Heart right ventricle (tissue), 16 donors: ENCODE results near the gene PINK1. TPM values are rescaled to one million over a fixed set of nuclear protein-coding genes. Genes with fewer than 3 reads are reported as not detected.

ENCODE experiments used
- ATAC-seq, 8 donors: fragments of 200-7000 bp; cut with Tn5 transposase; one replicate each; pipeline ENCODE4 v1.9.1; 2020; ENCODE audit warnings: mild to moderate bottlenecking in 8 of 8, moderate library complexity in 8 of 8, moderate number of reproducible peaks in 1 of 8
- DNase-seq, 2 donors: peaks; one replicate each; pipeline ENCODE4 v3.0.0-alpha.2; 2020
- H3K27ac ChIP-seq, 10 donors: fragments of 200-600 bp; sonication (generic) in 2 of 10; one replicate each; pipeline versions ENCODE4 v1.5.0 to v1.8.0; 2020 to 2022; ENCODE audit warnings: mild to moderate bottlenecking in 3 of 10
- H3K27me3 ChIP-seq, 7 donors: fragments of 200-600 bp; one replicate each; pipeline ENCODE4 v1.8.0; 2021 to 2022; ENCODE audit warnings: mild to moderate bottlenecking in 2 of 7
- H3K36me3 ChIP-seq, 9 donors: fragments of 200-600 bp; sonication (generic) in 1 of 9; one replicate each; pipeline versions ENCODE4 v1.5.0 to v1.8.0; 2020 to 2022; ENCODE audit warnings: mild to moderate bottlenecking in 2 of 9
- H3K4me1 ChIP-seq, 9 donors: fragments of 200-600 bp; sonication (generic) in 1 of 9; one replicate each; pipeline versions ENCODE4 v1.5.0 to v1.8.0; 2020 to 2022; ENCODE audit warnings: mild to moderate bottlenecking in 4 of 9
- H3K4me3 ChIP-seq, 10 donors: fragments of 200-600 bp; sonication (generic) in 2 of 10; one replicate each; pipeline versions ENCODE4 v1.5.0 to v1.8.0; 2020 to 2022; ENCODE audit warnings: mild to moderate bottlenecking in 7 of 10, moderate library complexity in 2 of 10
- H3K9me3 ChIP-seq, 11 donors: fragments of 200-600 bp in 10 of 11; sonication (generic) in 2 of 11; one replicate each; pipeline versions ENCODE4 v1.5.0 to v1.8.0; 2013 to 2022; ENCODE audit warnings: mild to moderate bottlenecking in 2 of 11, control low read depth in 1 of 11, moderate library complexity in 1 of 11
- CTCF ChIP-seq, 9 donors: fragments of 200-600 bp; sonication (generic) in 2 of 9; IDR thresholded peaks; one replicate each; pipeline versions ENCODE4 v1.5.0 to v1.8.0; 2021 to 2022; ENCODE audit warnings: antibody characterized with exemption in 9 of 9, mild to moderate bottlenecking in 5 of 9, moderate library complexity in 1 of 9
- WGBS, 2 donors: extraction: QIAGEN DNeasy Blood & Tissue Kit; methylation state at CpG; one replicate each; pipeline ENCODE4 v1.1.7; 2013; ENCODE audit warnings: inconsistent platforms in 1 of 2; 5-methylcytosine and 5-hydroxymethylcytosine counted together
- intact Hi-C, 10 donors: fragments of 100-400 bp; cut with DNase I; formaldehyde crosslinking; loops; one replicate each; pipeline versions ENCODE4 v1.11.1 to v1.14.2; 2022
- polyA plus RNA-seq, 2 donors: library from polyadenylated mRNA; stranded (reverse); fragments of 200-250 nt; gene quantifications; one replicate each; pipeline ENCODE4 v1.2.3, GENCODE V29; 2013
- total RNA-seq, 10 donors: library from RNA; stranded (reverse); fragmentation: NEBNext Ultra II Directional in 3 of 10; extraction: Animal tissue kit (Norgen Biotek cat#: 25700) in 3 of 10; gene quantifications; one replicate each; pipeline versions ENCODE4 v1.2.1 to v1.2.4, GENCODE V29; 2021 to 2023
- donor health status: Arrhythmogenic right ventricular cardiomyopathy.
- donor health status: ischemic (EF 13 %, LVEDD 7.1; RV severe dilation, severe dysfunction).
- donor health status: healthy with polysubstance abuse.
- donor health status: DM: no; HTN: yes; CAD: no.
- donor health status: DM: no; HTN: no; CAD: no.
- donor health status: ischemic (EF 25% LVEDD 6.9; RV normal size, moderate dysfunction).
- donor health status: ischemic (EF 25% LVEDD 5.7; RV mildly dilated, moderate dysfunction).
- donor health status: healthy.
- donor health status: DM: yes; HTN: yes; CAD: no.
- donor health status: Ischemic cardiomyopathy.
- donor health status: ischemic (EF 35%, LVEDD 5.7; RV mildly dilated, moderate dysfunction).
- donor health status: nonischemic (EF 11% LVEDD 7.7; RV severe dilation, severe dysfunction).
- donor health status: DM: yes; HTN: yes; CAD: no.
- donor health status: PGD.
- donor health status: ischemic (EF 29% LVEDD 5.4; RV normal size, mild dysfunction).
- donor health status: nonischemic (EF 23%, LVEDD 6.1; RV moderate dilation, normal function).

PINK1 gene
- total and polyA plus RNA-seq, 12 donors: 180 to 315 (median 233) TPM

- DNase-seq: no peak
- no peaks in the 10 kb centered on the region for H3K36me3 ChIP-seq
- no peak overlapping the region for H3K27ac ChIP-seq
- H3K27me3 ChIP-seq: no peaks in the 10 kb centered on the region
- H3K9me3 ChIP-seq: no peaks in the 10 kb centered on the region
- intact Hi-C loops: no loop called here
- WGBS, 2 donors: 71 to 78% methylated on average over 6 of the region's 6 CpGs
- no peak overlapping the region for H3K4me3 ChIP-seq
- peaks cover 4 to 24% (median 8%) of the 10 kb centered on the region in 9 donors for H3K4me1 ChIP-seq
- no peak for ATAC-seq
- TF ChIP-seq CTCF (IDR thresholded peaks at IDR 0.05): no peak
These were observed 12.2 kb upstream of the PINK1 start for GRCh38 chr1:20621012-20621411.

GRCh38 chr1:20624709-20625108 lies 8.5 kb upstream of the PINK1 start:
- DNase-seq: no peak
- no peak for ATAC-seq
- peaks cover 0 to 5% (median 0%) of the 10 kb centered on the region in 11 donors for H3K9me3 ChIP-seq
- H3K36me3 ChIP-seq: no peaks in the 10 kb centered on the region
- peaks cover 0 to 1% (median 0%) of the 10 kb centered on the region in 7 donors for H3K27me3 ChIP-seq
- intact Hi-C loops: no loop called here
- no peak for TF ChIP-seq CTCF (IDR thresholded peaks at IDR 0.05)
- no peak overlapping the region for H3K27ac ChIP-seq
- no peaks in the 10 kb centered on the region for H3K4me1 ChIP-seq
- WGBS, 2 donors: 93 to 96% methylated on average over 1 of the region's 1 CpG
- no peak overlapping the region for H3K4me3 ChIP-seq

GRCh38 chr1:20625176-20626097 lies 7.8 kb upstream of the PINK1 start:
- ATAC-seq: no peak
- intact Hi-C loops: no loop called here
- no peak for TF ChIP-seq CTCF (IDR thresholded peaks at IDR 0.05)

GRCh38 chr1:20626098-20626427 lies 7.2 kb upstream of the PINK1 start:
- ATAC-seq (no peak), DNase-seq (no peak)
- Histone ChIP-seq H3K27me3 (peaks cover 0 to 4% (median 0%) of the 10 kb centered on the region in 7 donors), H3K4me1 (no peaks in the 10 kb centered on the region), H3K27ac (no peak overlapping the region), H3K9me3 (peaks cover 0 to 5% (median 0%) of the 10 kb centered on the region in 11 donors), H3K4me3 (no peak overlapping the region), H3K36me3 (no peaks in the 10 kb centered on the region)
- WGBS, 2 donors: 53 to 61% methylated on average over 1 of the region's 1 CpG
- intact Hi-C loops: no loop called here
- no peak for TF ChIP-seq CTCF (IDR thresholded peaks at IDR 0.05)

More at GRCh38 chr1:20625176-20626097, 7.8 kb upstream of the PINK1 start:
- no peaks in the 10 kb centered on the region for H3K4me1 ChIP-seq
- no peak overlapping the region for H3K4me3 ChIP-seq
- H3K36me3 ChIP-seq: no peaks in the 10 kb centered on the region
- WGBS, 2 donors: 73 to 77% methylated on average over 3 of the region's 3 CpGs
- no peak for DNase-seq
- no peak overlapping the region for H3K27ac ChIP-seq
- peaks cover 0 to 5% (median 0%) of the 10 kb centered on the region in 11 donors for H3K9me3 ChIP-seq
- H3K27me3 ChIP-seq: peaks cover 0 to 4% (median 0%) of the 10 kb centered on the region in 7 donors
